Hepatocyte (in vitro differentiated cells): Measurements from ENCODE around the gene CNFN. TPM values are rescaled to one million over a fixed set of nuclear protein-coding genes. Genes with fewer than 3 reads are reported as not detected.

Source experiments
- DNase-seq: peaks from one replicate; pipeline ENCODE4 v3.0.0-alpha.2; 2016; ENCODE audit warnings: low spot score
- H2AFZ ChIP-seq: fragments of 200-600 bp; sonication (generic); 2 replicates; pipeline ENCODE4 v1.6.0; 2016; ENCODE audit warnings: antibody characterized with exemption, mild to moderate bottlenecking
- H3K27ac ChIP-seq: fragments of 200-600 bp; sonication (generic); 2 replicates; pipeline ENCODE4 v1.5.1; 2016; ENCODE audit warnings: mild to moderate bottlenecking
- H3K27me3 ChIP-seq: fragments of 200-600 bp; sonication (generic); 2 replicates; pipeline ENCODE4 v1.6.1; 2016
- H3K36me3 ChIP-seq: fragments of 200-600 bp; sonication (generic); replicated peaks from 2 replicates; pipeline ENCODE4 v1.5.1; 2016; ENCODE audit warnings: low read depth; ENCODE audit not compliant: insufficient read depth
- H3K4me1 ChIP-seq: fragments of 200-600 bp; sonication (generic); 2 replicates; pipeline ENCODE4 v1.5.1; 2016; ENCODE audit warnings: mild to moderate bottlenecking, moderate library complexity; ENCODE audit not compliant: insufficient read depth
- H3K4me2 ChIP-seq: fragments of 200-600 bp; sonication (generic); 2 replicates; pipeline ENCODE4 v1.6.0; 2016
- H3K4me3 ChIP-seq: fragments of 200-600 bp; sonication (generic); 2 replicates; pipeline ENCODE4 v1.5.1; 2016; ENCODE audit warnings: mild to moderate bottlenecking
- H3K79me2 ChIP-seq: fragments of 200-600 bp; sonication (generic); 2 replicates; pipeline ENCODE4 v1.6.0; 2017; ENCODE audit warnings: mild to moderate bottlenecking
- H3K9me2 ChIP-seq: fragments of 200-600 bp; sonication (generic); replicated peaks from 2 replicates; pipeline ENCODE4 v1.6.0; 2017; ENCODE audit warnings: mild to moderate bottlenecking; ENCODE audit not compliant: insufficient read depth
- H3K9me3 ChIP-seq: fragments of 200-600 bp; sonication (generic); 2 replicates; pipeline ENCODE4 v1.5.1; 2016; ENCODE audit warnings: low read depth, mild to moderate bottlenecking
- H4K20me1 ChIP-seq: fragments of 200-600 bp; sonication (generic); 2 replicates; pipeline ENCODE4 v1.6.0; 2016; ENCODE audit warnings: mild to moderate bottlenecking; ENCODE audit not compliant: insufficient read depth, poor library complexity, severe bottlenecking
- CTCF ChIP-seq: fragments of 200-600 bp; sonication (generic); IDR thresholded peaks from 2 replicates; pipeline ENCODE4 v1.5.1; 2016; ENCODE audit warnings: antibody characterized with exemption, mild to moderate bottlenecking; ENCODE audit not compliant: poor library complexity
- EZH2 ChIP-seq: fragments of 200-600 bp; sonication (generic); IDR thresholded peaks from 2 replicates; pipeline ENCODE4 v1.6.1; 2016; ENCODE audit warnings: antibody characterized with exemption, mild to moderate bottlenecking, borderline replicate concordance
- EZH2phosphoT487 ChIP-seq: fragments of 200-600 bp; sonication (generic); IDR thresholded peaks from one replicate; pipeline ENCODE4 v1.6.1; 2018; ENCODE audit warnings: antibody characterized with exemption, mild to moderate bottlenecking, low read depth, moderate library complexity; ENCODE audit not compliant: unreplicated experiment, severe bottlenecking
- WGBS: methylation state at CpG from one replicate; pipeline ENCODE4 v1.1.6; 2016; ENCODE audit warnings: low lambda C conversion rate; ENCODE audit errors: missing lambda C conversion rate; 5-methylcytosine and 5-hydroxymethylcytosine counted together
- polyA plus RNA-seq: library from polyadenylated mRNA; unstranded; fragments of >200 nt; fragmentation: Nextera tagmentation; extraction: Ambion mirVana; gene quantifications from 2 replicates; pipeline ENCODE4 v1.2.1, GENCODE V29; 2016
- total RNA-seq: library from RNA; depleted of rRNA; stranded (reverse); fragments of >200 nt; gene quantifications from 2 replicates; pipeline ENCODE4 v1.2.3, GENCODE V29; 2014

CNFN gene
- total and polyA plus RNA-seq, 2 experiments from 2014 or later, result 0.93 to 8.3 TPM

DNA sequence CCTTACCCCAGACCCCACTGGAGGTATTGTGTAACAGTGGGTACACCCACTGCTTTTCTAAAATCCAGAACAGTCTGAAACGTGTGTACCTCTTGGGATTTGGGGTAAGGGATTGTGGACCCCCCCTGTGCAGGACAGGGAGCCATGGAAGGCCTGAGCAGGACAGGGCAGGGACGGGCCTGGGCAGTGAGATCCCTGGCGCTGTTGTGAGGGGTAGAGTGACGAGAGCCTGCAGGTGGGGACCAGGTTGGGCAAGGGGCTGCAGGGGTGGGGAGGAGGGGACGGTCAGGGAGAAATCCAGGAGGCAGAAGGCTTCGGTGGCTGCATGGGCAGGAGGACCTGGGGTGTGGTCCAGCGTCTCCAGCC, 28.6 kb downstream of the CNFN start:
- H3K9me2 ChIP-seq, result no peaks in the 10 kb centered on the region
- no peaks in the 10 kb centered on the region for H3K27me3 ChIP-seq
- H3K4me3 ChIP-seq, result no peak overlapping the region
- no peak overlapping the region for H3K4me2 ChIP-seq
- 94% methylated on average over 5 of the region's 7 CpGs for WGBS
- H3K36me3 ChIP-seq, result no peaks in the 10 kb centered on the region
- no peaks in the 10 kb centered on the region for H4K20me1 ChIP-seq
- H3K27ac ChIP-seq, result no peak overlapping the region
- no peak for DNase-seq
- H3K79me2 ChIP-seq, result no peaks in the 10 kb centered on the region
- TF ChIP-seq CTCF (no peak), EZH2phosphoT487 (no peak), EZH2 (no peak)
- no peak overlapping the region for H2AFZ ChIP-seq
- no peaks in the 10 kb centered on the region for H3K9me3 ChIP-seq
- no peaks in the 10 kb centered on the region for H3K4me1 ChIP-seq

DNA sequence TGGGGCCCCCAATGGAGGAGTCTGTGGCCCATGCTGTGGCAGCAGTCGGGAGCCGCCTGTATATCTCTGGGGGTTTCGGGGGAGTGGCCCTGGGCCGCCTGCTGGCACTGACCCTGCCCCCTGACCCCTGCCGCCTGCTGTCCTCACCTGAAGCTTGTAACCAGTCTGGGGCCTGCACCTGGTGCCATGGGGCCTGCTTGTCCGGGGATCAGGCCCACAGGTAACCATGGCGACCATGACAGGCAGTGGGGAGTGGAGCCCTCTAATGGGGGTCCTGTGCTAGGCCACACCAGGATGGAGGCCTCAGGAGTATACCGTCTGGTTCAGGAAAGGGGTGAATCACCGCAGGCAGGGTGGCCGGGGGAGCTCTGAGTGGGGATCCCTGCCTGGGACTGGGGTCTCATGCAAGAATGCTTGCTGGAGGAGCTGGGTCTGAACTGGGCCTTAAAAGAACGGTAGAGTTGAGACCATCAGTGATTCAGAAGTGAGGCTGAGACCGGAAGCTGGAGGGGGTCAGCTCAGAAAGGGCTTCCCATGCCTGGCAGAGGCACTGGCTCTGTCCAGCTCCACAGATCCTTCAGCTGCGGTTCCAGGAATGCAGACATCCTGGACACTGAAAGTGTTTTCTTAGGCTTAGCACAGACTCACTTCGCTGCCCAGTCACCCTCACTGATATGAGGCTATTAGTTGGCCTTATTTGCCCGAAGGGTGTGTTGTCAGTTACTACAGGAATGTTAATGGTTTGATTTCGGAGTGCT, 29.1 kb downstream of the CNFN start:
- Histone ChIP-seq H3K79me2 (no peaks in the 10 kb centered on the region), H4K20me1 (no peaks in the 10 kb centered on the region), H3K4me2 (no peak overlapping the region), H3K36me3 (no peaks in the 10 kb centered on the region), H3K4me3 (no peak overlapping the region), H3K9me3 (no peaks in the 10 kb centered on the region), H3K27ac (no peak overlapping the region), H3K9me2 (no peaks in the 10 kb centered on the region), H2AFZ (no peak overlapping the region), H3K4me1 (no peaks in the 10 kb centered on the region), H3K27me3 (no peaks in the 10 kb centered on the region)
- no peak for DNase-seq
- WGBS, result 86% methylated on average over 16 of the region's 16 CpGs
- TF ChIP-seq EZH2phosphoT487 (no peak), EZH2 (no peak)

DNA sequence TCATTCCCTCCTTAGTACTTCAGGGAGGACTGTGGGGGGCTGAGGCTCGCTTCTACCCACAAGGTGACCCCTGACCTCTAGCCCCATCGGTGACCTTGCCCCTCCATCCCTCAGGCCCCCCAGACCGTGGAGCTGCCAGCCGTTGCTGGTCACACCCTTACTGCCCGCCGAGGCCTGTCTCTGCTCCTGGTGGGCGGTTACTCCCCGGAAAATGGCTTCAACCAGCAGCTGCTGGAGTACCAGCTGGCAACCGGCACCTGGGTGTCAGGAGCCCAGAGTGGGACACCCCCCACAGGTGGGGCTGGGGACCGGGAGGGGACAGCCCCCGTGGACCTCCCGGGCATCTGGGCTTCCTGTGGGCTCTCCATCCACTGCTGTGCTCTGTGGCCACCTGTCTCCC, 32.8 kb downstream of the CNFN start:
- Histone ChIP-seq H3K4me2 (no peak overlapping the region), H3K9me3 (no peaks in the 10 kb centered on the region), H3K27ac (no peak overlapping the region), H3K36me3 (no peaks in the 10 kb centered on the region), H3K4me3 (no peak overlapping the region), H4K20me1 (no peaks in the 10 kb centered on the region), H3K79me2 (no peaks in the 10 kb centered on the region), H2AFZ (no peak overlapping the region), H3K4me1 (no peaks in the 10 kb centered on the region), H3K9me2 (no peaks in the 10 kb centered on the region), H3K27me3 (no peaks in the 10 kb centered on the region)
- 95% methylated on average over 12 of the region's 12 CpGs for WGBS
- no peak for DNase-seq
- TF ChIP-seq CTCF, result no peak
- no peak for TF ChIP-seq EZH2phosphoT487
- TF ChIP-seq EZH2, result no peak

DNA sequence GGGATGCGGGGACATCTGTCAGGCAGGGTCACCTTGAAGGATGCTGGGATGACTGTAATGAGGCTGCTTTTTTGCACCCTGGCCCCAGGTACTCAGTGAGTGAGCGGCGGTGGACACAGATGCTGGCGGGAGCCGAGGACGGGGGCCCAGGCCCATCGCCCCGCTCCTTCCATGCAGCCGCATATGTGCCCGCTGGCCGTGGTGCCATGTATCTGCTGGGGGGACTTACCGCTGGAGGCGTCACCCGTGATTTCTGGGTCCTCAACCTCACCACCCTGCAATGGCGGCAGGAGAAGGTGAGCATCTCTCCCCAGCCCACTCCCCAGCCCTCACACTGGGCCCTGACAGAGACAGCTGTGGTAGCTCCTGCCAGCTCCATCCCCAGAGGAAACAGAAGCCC, 33.4 kb downstream of the CNFN start:
- H3K4me1 ChIP-seq, result no peaks in the 10 kb centered on the region
- H4K20me1 ChIP-seq, result no peaks in the 10 kb centered on the region
- H3K9me3 ChIP-seq, result no peaks in the 10 kb centered on the region
- no peak overlapping the region for H3K4me3 ChIP-seq
- TF ChIP-seq CTCF (no peak), EZH2phosphoT487 (no peak), EZH2 (no peak)
- no peak for DNase-seq
- H3K36me3 ChIP-seq, result no peaks in the 10 kb centered on the region
- H3K4me2 ChIP-seq, result no peak overlapping the region
- 98% methylated on average over 15 of the region's 15 CpGs for WGBS
- no peak overlapping the region for H2AFZ ChIP-seq
- no peaks in the 10 kb centered on the region for H3K27me3 ChIP-seq
- no peak overlapping the region for H3K27ac ChIP-seq
- no peaks in the 10 kb centered on the region for H3K79me2 ChIP-seq
- no peaks in the 10 kb centered on the region for H3K9me2 ChIP-seq
